HepG2 (cell line): ENCODE data around the gene C4BPA. TPM values are rescaled to one million over a fixed set of nuclear protein-coding genes. Genes with fewer than 3 reads are reported as not detected.

Experiments used
- ATAC-seq: fragments of 200-7000 bp; cut with Tn5 transposase; 3 replicates; pipeline ENCODE4 v1.9.1; 2020; ENCODE audit warnings: mild to moderate bottlenecking, moderate library complexity
- BruUV-seq: library from RNA; stranded (reverse); fragments of 400-500 nt; replicated peaks from 2 replicates; lab custom pipeline; 2021; lab: Mats Ljungman, UMichigan
- CTCF ChIA-PET: fragments of 300-600 bp; formaldehyde crosslinking; extraction: SDS; loops from one replicate; lab custom pipeline; 2021; ENCODE audit warnings: low total read pairs, inconsistent platforms, low intra/inter-chr PET ratio; lab: Yijun Ruan, JAX
- POLR2A ChIA-PET: fragments of 350-600 bp; sonication (Branson Sonifier 250); formaldehyde crosslinking; loops from one replicate; lab custom pipeline; 2020; ENCODE audit warnings: antibody characterized with exemption, inconsistent platforms; lab: Yijun Ruan, JAX
- DNase-seq: peaks from one replicate; pipeline ENCODE4 v3.0.0-alpha.2; 2015; ENCODE audit warnings: low spot score
- FAIRE-seq: peaks from 3 replicates; lab custom pipeline; 2011; peaks lifted over from hg19 to GRCh38; lab: Jason Lieb, UNC
- H2AFZ ChIP-seq: one replicate; pipeline ENCODE4 v1.6.1; 2011; ENCODE audit warnings: low read length, inconsistent platforms
- H3K27ac ChIP-seq: fragments of 300-600 bp; 3 replicates; pipeline ENCODE4 v1.8.0; 2011; ENCODE audit warnings: mixed run types, mild to moderate bottlenecking, mixed read lengths, low read length, inconsistent platforms; ENCODE audit not compliant: insufficient read depth; ENCODE audit errors: extremely low read length
- H3K27me3 ChIP-seq, 2 experiments: fragments of 200-600 bp in 1 of 2; 2 replicates in 1 of 2; 3 replicates in 1 of 2; pipeline versions ENCODE4 v1.6.0 to v1.8.0; 2011; ENCODE audit warnings: low read length in 2 of 2, mild to moderate bottlenecking in 2 of 2, moderate library complexity in 2 of 2, inconsistent platforms in 1 of 2; ENCODE audit not compliant: insufficient read depth in 2 of 2, control insufficient read depth in 1 of 2
- H3K36me3 ChIP-seq, 2 experiments: fragments of 200-600 bp in 1 of 2; replicated peaks in 1 of 2; 2 replicates in 1 of 2; 3 replicates in 1 of 2; pipeline versions ENCODE4 v1.5.1 to v1.8.0; 2011; ENCODE audit warnings: low read length in 2 of 2, inconsistent platforms in 1 of 2; ENCODE audit not compliant: insufficient read depth in 2 of 2, control insufficient read depth in 1 of 2
- H3K4me1 ChIP-seq: 2 replicates; pipeline ENCODE4 v1.5.1; 2012; ENCODE audit warnings: low read length, inconsistent platforms; ENCODE audit not compliant: insufficient read depth
- H3K4me2 ChIP-seq: 2 replicates; pipeline ENCODE4 v1.6.0; 2011; ENCODE audit warnings: low read depth, low read length, inconsistent platforms
- H3K4me3 ChIP-seq, 3 experiments: fragments of 200-600 bp in 1 of 3; sonication (generic), shearing (Covaris generic) in 1 of 3; replicated peaks in 1 of 3; 2 replicates each; pipeline ENCODE4 v1.5.1; 2011 to 2016; ENCODE audit warnings: low read length in 3 of 3, inconsistent platforms in 2 of 3, low read depth in 2 of 3, mild to moderate bottlenecking in 2 of 3, control low read depth in 1 of 3, mixed read lengths in 1 of 3; ENCODE audit not compliant: insufficient read depth in 1 of 3
- H3K79me2 ChIP-seq: one replicate; pipeline ENCODE4 v1.6.1; 2011; ENCODE audit warnings: low read length, inconsistent platforms; ENCODE audit not compliant: insufficient read depth
- H3K9ac ChIP-seq: 2 replicates; pipeline ENCODE4 v1.6.0; 2011; ENCODE audit warnings: mild to moderate bottlenecking, low read depth, low read length, inconsistent platforms; ENCODE audit not compliant: insufficient read depth
- H3K9me3 ChIP-seq: 2 replicates; pipeline ENCODE4 v1.5.1; 2012; ENCODE audit warnings: mild to moderate bottlenecking, low read length
- H4K20me1 ChIP-seq: 2 replicates; pipeline ENCODE4 v1.6.0; 2011; ENCODE audit warnings: inconsistent platforms, mild to moderate bottlenecking, low read length, moderate library complexity; ENCODE audit not compliant: insufficient read depth
- CREM ChIP-seq, 2 experiments: sonication (generic) in 1 of 2; formaldehyde crosslinking in 1 of 2; IDR thresholded peaks; 2 replicates each; pipeline versions ENCODE4 v1.4.0 to v1.6.1; 2016 to 2020; ENCODE audit warnings: antibody characterized with exemption in 1 of 2, mild to moderate bottlenecking in 1 of 2, missing genetic modification reagents in 1 of 2
- FOSL1 ChIP-seq: sonication (generic); formaldehyde crosslinking; IDR thresholded peaks from 2 replicates; pipeline ENCODE4 v1.9.0; 2021; ENCODE audit warnings: missing genetic modification reagents, borderline replicate concordance
- GATAD2A ChIP-seq: IDR thresholded peaks from 2 replicates; pipeline ENCODE4 v1.6.1; 2016
- MLLT10 ChIP-seq: sonication (generic); formaldehyde crosslinking; IDR thresholded peaks from 2 replicates; pipeline ENCODE4 v1.4.0; 2020; ENCODE audit warnings: missing genetic modification reagents
- PRDM10 ChIP-seq: sonication (generic); formaldehyde crosslinking; IDR thresholded peaks from 2 replicates; pipeline ENCODE4 v1.4.0; 2020; ENCODE audit warnings: low read depth, missing genetic modification reagents
- PREB ChIP-seq: sonication (generic); formaldehyde crosslinking; IDR thresholded peaks from 2 replicates; pipeline ENCODE4 v1.4.0; 2020; ENCODE audit warnings: missing genetic modification reagents
- RAD51 ChIP-seq: fragments of 450-650 bp; IDR thresholded peaks from 2 replicates; pipeline ENCODE4 v1.6.1; 2016; ENCODE audit warnings: borderline replicate concordance
- ZNF318 ChIP-seq: sonication (generic); formaldehyde crosslinking; IDR thresholded peaks from 2 replicates; pipeline ENCODE4 v1.4.0; 2020; ENCODE audit warnings: mild to moderate bottlenecking, missing genetic modification reagents
- ZNF674 ChIP-seq: sonication (generic); formaldehyde crosslinking; IDR thresholded peaks from 2 replicates; pipeline ENCODE4 v1.5.0; 2020; ENCODE audit warnings: low read depth, mild to moderate bottlenecking, missing genetic modification reagents
- ZNF7 ChIP-seq: IDR thresholded peaks from 2 replicates; pipeline ENCODE4 v1.6.1; 2016; ENCODE audit warnings: missing biosample characterization, missing genetic modification reagents
- ZNF737 ChIP-seq: sonication (generic); formaldehyde crosslinking; IDR thresholded peaks from 2 replicates; pipeline ENCODE4 v1.5.0; 2020; ENCODE audit warnings: missing genetic modification reagents, mild to moderate bottlenecking, borderline replicate concordance
- WGBS: methylation state at CpG from one replicate; pipeline ENCODE4 v1.1.6; 2017; ENCODE audit warnings: low lambda C conversion rate; 5-methylcytosine and 5-hydroxymethylcytosine counted together
- in situ Hi-C: cut with HindIII; loops from 2 replicates; pipeline ENCODE4 v1.10.0; 2017; ENCODE audit warnings: low pct_unique_long_range_greater_than_20kb; ENCODE audit not compliant: extremely low pct_ligation_motif_present
- intact Hi-C: fragments of 100-400 bp; cut with micrococcal nuclease; formaldehyde crosslinking; loops from one replicate; pipeline ENCODE4 v1.10.0; 2022; ENCODE audit not compliant: unreplicated experiment
- polyA plus RNA-seq, 8 experiments: library from polyadenylated mRNA; depleted of rRNA in 3 of 8; stranded (reverse) in 7 of 8; unstranded in 1 of 8; fragments of >200 nt; fragmentation: Illumina TruSeq in 4 of 8; extraction: Trizol in 4 of 8; gene quantifications; 2 replicates each; pipeline versions ENCODE4 v1.2.1 to v1.2.3, GENCODE V29; 2011 to 2016; ENCODE audit warnings: low read depth in 4 of 8, missing spikeins in 1 of 8, mixed read lengths in 1 of 8; ENCODE audit not compliant: insufficient read depth in 1 of 8
- total RNA-seq, 5 experiments: library from RNA; depleted of rRNA; stranded (reverse); fragments of >200 nt; fragmentation: Illumina TruSeq; extraction: Trizol; gene quantifications; 2 replicates each; pipeline ENCODE4 v1.2.3, GENCODE V29; 2016; ENCODE audit warnings: low read depth in 1 of 5

C4BPA gene
- total and polyA plus RNA-seq, 2 of the 13 experiments (the other 11 are each of a cell fraction or from before 2014, with no cell fraction given), result 32.1 to 60.1 TPM

GRCh38 chr1:207156826-207157225 is 52.8 kb downstream of the C4BPA start (continued):
- no peak for TF ChIP-seq ZNF737

DNA sequence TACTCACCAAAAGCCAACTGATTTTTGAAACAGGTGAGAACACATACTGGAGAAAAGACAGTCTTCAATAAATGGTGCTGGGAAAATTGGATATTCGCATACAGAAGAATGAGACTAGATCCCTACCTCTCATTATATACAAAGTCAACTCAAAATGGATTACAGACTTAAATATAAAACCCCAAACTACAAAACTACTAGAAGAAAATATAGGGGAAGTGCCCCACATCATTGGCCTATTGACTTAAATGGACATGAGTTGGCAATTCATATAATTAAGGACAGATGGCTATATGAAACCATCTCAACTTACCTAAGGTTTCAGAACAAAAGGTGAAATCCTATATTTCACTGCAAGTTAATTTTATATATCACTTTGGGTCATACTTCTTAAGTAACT is 60.1 kb downstream of the C4BPA start:
- Histone ChIP-seq H3K27ac (no peak overlapping the region), H3K9me3 (no peaks in the 10 kb centered on the region), H3K9ac (no peak overlapping the region), H3K4me3 (no peak overlapping the region), H3K27me3 (no peaks in the 10 kb centered on the region), H3K79me2 (no peaks in the 10 kb centered on the region), H3K4me2 (no peak overlapping the region), H2AFZ (no peak overlapping the region), H3K4me1 (no peaks in the 10 kb centered on the region), H3K36me3 (no peaks in the 10 kb centered on the region), H4K20me1 (no peaks in the 10 kb centered on the region)
- BruUV-seq, result no TSS peak
- 0% methylated on average over 1 of the region's 1 CpG for WGBS
- intact Hi-C loops (no loop called here), in situ Hi-C loops (no loop called here)
- CTCF ChIA-PET, result no interaction called here
- POLR2A ChIA-PET, result no interaction called here
- DNase-seq (no peak), ATAC-seq (no peak), FAIRE-seq (no peak)
- TF ChIP-seq ZNF7 (CRISPR knock-in tag) (no peak), FOSL1 (CRISPR knock-in tag) (no peak), PREB (CRISPR knock-in tag) (no peak), MLLT10 (CRISPR knock-in tag) (no peak), RAD51 (no peak), ZNF318 (CRISPR knock-in tag) (no peak), ZNF674 (CRISPR knock-in tag) (no peak), CREM (IDR thresholded peaks at IDR 0.05) (no peak), CREM (CRISPR knock-in tag; IDR thresholded peaks at IDR 0.05) (no peak), GATAD2A (CRISPR knock-in tag) (no peak), PRDM10 (CRISPR knock-in tag) (no peak)
